Neural cell (in vitro differentiated cells): ENCODE data around the gene BAZ2A. TPM values are rescaled to one million over a fixed set of nuclear protein-coding genes. Genes with fewer than 3 reads are reported as not detected.

ENCODE experiments used
- H2AFZ ChIP-seq: fragments of 200-600, 300-800 bp; sonication (generic), shearing (Covaris generic); 2 replicates; pipeline ENCODE4 v1.6.0; 2014; ENCODE audit warnings: low read depth, mild to moderate bottlenecking, antibody characterized with exemption, low read length, moderate library complexity
- H3F3A ChIP-seq: fragments of 200-600 bp; shearing (Covaris generic); 2 replicates; pipeline ENCODE4 v1.6.1; 2016; ENCODE audit warnings: mild to moderate bottlenecking, moderate library complexity, mixed read lengths, antibody characterized with exemption, low read length; ENCODE audit not compliant: insufficient read depth, poor library complexity, severe bottlenecking
- H3K27ac ChIP-seq: fragments of 200-600, 300-800 bp; sonication (generic), shearing (Covaris generic); 2 replicates; pipeline ENCODE4 v1.5.1; 2014; ENCODE audit warnings: mild to moderate bottlenecking, low read length, moderate library complexity
- H3K27me3 ChIP-seq: fragments of 300-800, 200-600 bp; sonication (generic), shearing (Covaris generic); 2 replicates; pipeline ENCODE4 v1.6.0; 2014; ENCODE audit warnings: mild to moderate bottlenecking, low read depth, low read length, moderate library complexity; ENCODE audit not compliant: insufficient read depth
- H3K36me3 ChIP-seq: fragments of 300-800, 200-600 bp; sonication (generic), shearing (Covaris generic); 2 replicates; pipeline ENCODE4 v1.5.1; 2014; ENCODE audit warnings: mild to moderate bottlenecking, antibody characterized with exemption, low read length, moderate library complexity; ENCODE audit not compliant: insufficient read depth
- H3K4me2 ChIP-seq: fragments of 300-800, 200-600 bp; sonication (generic), shearing (Covaris generic); 2 replicates; pipeline ENCODE4 v1.6.0; 2014; ENCODE audit warnings: mild to moderate bottlenecking, low read length
- H3K4me3 ChIP-seq: fragments of 300-800, 200-600 bp; sonication (generic), shearing (Covaris generic); 2 replicates; pipeline ENCODE4 v1.5.1; 2014; ENCODE audit warnings: mild to moderate bottlenecking, low read length, moderate library complexity
- H3K79me2 ChIP-seq: fragments of 200-600 bp; shearing (Covaris generic); replicated peaks from 2 replicates; pipeline ENCODE4 v1.6.0; 2014; ENCODE audit warnings: mild to moderate bottlenecking, low read length, moderate library complexity; ENCODE audit not compliant: insufficient read depth
- H3K9ac ChIP-seq: fragments of 300-800, 200-600 bp; sonication (generic), shearing (Covaris generic); 2 replicates; pipeline ENCODE4 v1.6.1; 2016; ENCODE audit warnings: mild to moderate bottlenecking, low read length, mixed read lengths
- H3K9me2 ChIP-seq: fragments of 200-600 bp; shearing (Covaris generic); 2 replicates; pipeline ENCODE4 v1.6.1; 2016; ENCODE audit warnings: mild to moderate bottlenecking, low read length, mixed read lengths; ENCODE audit not compliant: insufficient read depth
- H3K9me3 ChIP-seq: fragments of 200-600, 300-800 bp; sonication (generic), shearing (Covaris generic); 2 replicates; pipeline ENCODE4 v1.6.1; 2016; ENCODE audit warnings: mild to moderate bottlenecking, mixed run types, low read length, moderate library complexity, mixed read lengths
- H4K20me1 ChIP-seq: fragments of 200-600 bp; shearing (Covaris generic); 2 replicates; pipeline ENCODE4 v1.6.1; 2016; ENCODE audit warnings: mild to moderate bottlenecking, mixed run types; ENCODE audit not compliant: insufficient read depth
- CTCF ChIP-seq: fragments of 450-650 bp; IDR thresholded peaks from 2 replicates; pipeline ENCODE4 v1.5.1; 2014; ENCODE audit warnings: antibody characterized with exemption, mild to moderate bottlenecking, moderate library complexity; ENCODE audit not compliant: poor library complexity, severe bottlenecking
- EP300 ChIP-seq: fragments of 450-650 bp; conservative IDR thresholded peaks from 2 replicates; pipeline ENCODE4 v1.6.1; 2014; ENCODE audit warnings: antibody characterized with exemption, mild to moderate bottlenecking, moderate library complexity; ENCODE audit not compliant: poor library complexity, severe bottlenecking
- EZH2 ChIP-seq: fragments of 200-600, 300-800 bp; shearing (Covaris generic), sonication (generic); IDR thresholded peaks from 2 replicates; pipeline ENCODE4 v1.6.1; 2014; ENCODE audit warnings: antibody characterized with exemption, low read length, borderline replicate concordance, mild to moderate bottlenecking; ENCODE audit not compliant: insufficient read depth, poor library complexity, severe bottlenecking
- MXI1 ChIP-seq: fragments of 450-650 bp; conservative IDR thresholded peaks from 2 replicates; pipeline ENCODE4 v1.6.1; 2014; ENCODE audit warnings: antibody characterized with exemption, mild to moderate bottlenecking; ENCODE audit not compliant: poor library complexity, severe bottlenecking
- POLR2AphosphoS5 ChIP-seq: IDR thresholded peaks from 2 replicates; pipeline ENCODE4 v1.6.1; 2012
- RAD21 ChIP-seq: fragments of 450-650 bp; conservative IDR thresholded peaks from 2 replicates; pipeline ENCODE4 v1.6.1; 2014; ENCODE audit warnings: antibody characterized with exemption, mild to moderate bottlenecking, moderate library complexity
- SMC3 ChIP-seq: fragments of 450-650 bp; conservative IDR thresholded peaks from 2 replicates; pipeline ENCODE4 v1.6.1; 2014; ENCODE audit warnings: antibody characterized with exemption, mild to moderate bottlenecking, moderate library complexity; ENCODE audit not compliant: poor library complexity
- TAF1 ChIP-seq: IDR thresholded peaks from 2 replicates; pipeline ENCODE4 v1.6.1; 2012; ENCODE audit warnings: low read depth
- polyA plus RNA-seq: library from polyadenylated mRNA; depleted of rRNA; stranded (reverse); fragments of >200 nt; gene quantifications from 2 replicates; pipeline ENCODE4 v1.2.3, GENCODE V29; 2014
- TF ChIP-seq, protein P1 (sequence below): IDR thresholded peaks from 2 replicates; pipeline ENCODE4 v1.6.1; 2012; ENCODE audit warnings: borderline replicate concordance

BAZ2A gene
- polyA plus RNA-seq, 1 donor from 2014 or later, result 13.8 TPM

- H3K27me3 ChIP-seq, result no peaks in the 10 kb centered on the region
- H3K4me3 ChIP-seq, result no peak overlapping the region
- H3K9me3 ChIP-seq, result no peaks in the 10 kb centered on the region
- H3K9me2 ChIP-seq, result no peaks in the 10 kb centered on the region
- no peaks in the 10 kb centered on the region for H4K20me1 ChIP-seq
- H3K27ac ChIP-seq, result no peak overlapping the region
- no peak overlapping the region for H3K4me2 ChIP-seq
- H2AFZ ChIP-seq, result no peak overlapping the region
- no peaks in the 10 kb centered on the region for H3F3A ChIP-seq
- no peak overlapping the region for H3K9ac ChIP-seq
- TF ChIP-seq CTCF (no peak), EP300 (no peak), MXI1 (no peak), SMC3 (no peak), POLR2AphosphoS5 (no peak), EZH2 (no peak), RAD21 (no peak), TAF1 (no peak)
- TF ChIP-seq, protein P1, sequence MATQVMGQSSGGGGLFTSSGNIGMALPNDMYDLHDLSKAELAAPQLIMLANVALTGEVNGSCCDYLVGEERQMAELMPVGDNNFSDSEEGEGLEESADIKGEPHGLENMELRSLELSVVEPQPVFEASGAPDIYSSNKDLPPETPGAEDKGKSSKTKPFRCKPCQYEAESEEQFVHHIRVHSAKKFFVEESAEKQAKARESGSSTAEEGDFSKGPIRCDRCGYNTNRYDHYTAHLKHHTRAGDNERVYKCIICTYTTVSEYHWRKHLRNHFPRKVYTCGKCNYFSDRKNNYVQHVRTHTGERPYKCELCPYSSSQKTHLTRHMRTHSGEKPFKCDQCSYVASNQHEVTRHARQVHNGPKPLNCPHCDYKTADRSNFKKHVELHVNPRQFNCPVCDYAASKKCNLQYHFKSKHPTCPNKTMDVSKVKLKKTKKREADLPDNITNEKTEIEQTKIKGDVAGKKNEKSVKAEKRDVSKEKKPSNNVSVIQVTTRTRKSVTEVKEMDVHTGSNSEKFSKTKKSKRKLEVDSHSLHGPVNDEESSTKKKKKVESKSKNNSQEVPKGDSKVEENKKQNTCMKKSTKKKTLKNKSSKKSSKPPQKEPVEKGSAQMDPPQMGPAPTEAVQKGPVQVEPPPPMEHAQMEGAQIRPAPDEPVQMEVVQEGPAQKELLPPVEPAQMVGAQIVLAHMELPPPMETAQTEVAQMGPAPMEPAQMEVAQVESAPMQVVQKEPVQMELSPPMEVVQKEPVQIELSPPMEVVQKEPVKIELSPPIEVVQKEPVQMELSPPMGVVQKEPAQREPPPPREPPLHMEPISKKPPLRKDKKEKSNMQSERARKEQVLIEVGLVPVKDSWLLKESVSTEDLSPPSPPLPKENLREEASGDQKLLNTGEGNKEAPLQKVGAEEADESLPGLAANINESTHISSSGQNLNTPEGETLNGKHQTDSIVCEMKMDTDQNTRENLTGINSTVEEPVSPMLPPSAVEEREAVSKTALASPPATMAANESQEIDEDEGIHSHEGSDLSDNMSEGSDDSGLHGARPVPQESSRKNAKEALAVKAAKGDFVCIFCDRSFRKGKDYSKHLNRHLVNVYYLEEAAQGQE, result no peak
- H3K79me2 ChIP-seq, result no peaks in the 10 kb centered on the region
- H3K36me3 ChIP-seq, result no peaks in the 10 kb centered on the region
Observed at GRCh38 chr12:56661560-56661959, 31.4 kb upstream of the BAZ2A start.

DNA sequence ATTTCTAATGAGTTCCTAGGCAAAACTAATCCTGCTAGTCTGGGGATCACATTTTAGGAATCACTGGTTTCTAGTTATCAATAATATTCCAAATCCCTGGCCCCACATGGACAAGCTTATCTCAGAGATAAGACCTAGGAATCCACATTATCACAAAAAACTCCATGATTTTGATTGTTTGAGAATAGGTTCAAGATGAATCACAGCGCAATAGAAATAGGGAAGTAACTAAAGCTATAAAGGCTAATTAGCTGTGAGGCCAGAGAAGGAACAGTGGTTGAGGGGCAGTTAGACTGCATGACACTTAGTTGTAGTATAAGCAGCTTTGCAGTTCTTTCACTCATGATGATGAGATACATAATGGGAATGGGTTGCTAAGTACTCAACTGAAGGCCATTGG, 28.8 kb upstream of the BAZ2A start:
- Histone ChIP-seq H3K9ac (no peak overlapping the region), H3K4me3 (no peak overlapping the region), H4K20me1 (no peaks in the 10 kb centered on the region), H3K9me2 (no peaks in the 10 kb centered on the region), H3K79me2 (no peaks in the 10 kb centered on the region), H3K27me3 (no peaks in the 10 kb centered on the region), H3K36me3 (no peaks in the 10 kb centered on the region), H2AFZ (no peak overlapping the region), H3K27ac (no peak overlapping the region), H3F3A (no peaks in the 10 kb centered on the region), H3K9me3 (no peaks in the 10 kb centered on the region), H3K4me2 (no peak overlapping the region)
- no peak for TF ChIP-seq MXI1
- TF ChIP-seq EZH2, result no peak
- TF ChIP-seq, protein P1, result no peak
- TF ChIP-seq RAD21, result no peak
- no peak for TF ChIP-seq TAF1
- no peak for TF ChIP-seq POLR2AphosphoS5
- TF ChIP-seq SMC3, result no peak
- TF ChIP-seq EP300, result no peak
- TF ChIP-seq CTCF, result no peak
